Activated CD4-positive, CD25-positive, alpha-beta regulatory T cell treated with anti-CD3 and anti-CD28 coated beads, Interleukin-2, amount 50 U/mL, for 16 hours (primary cell): ENCODE data around the gene BDH1.

Experiments used
- DNase-seq: peaks from one replicate; pipeline ENCODE4 v3.0.0-alpha.2; 2020; ENCODE audit warnings: low read depth, low spot score

Gene BDH1

GRCh38 chr3:197462808-197463207 lies 93.0 kb downstream of the BDH1 start:
- DNase-seq = no peak

GRCh38 chr3:197460639-197461038 lies 95.1 kb downstream of the BDH1 start:
- no peak for DNase-seq

- DNase-seq = no peak
Observed at GRCh38 chr3:197460002-197460401, 95.8 kb downstream of the BDH1 start.
